Heart left ventricle (tissue), 13 donors: ENCODE data around the gene SPRR2E.

ENCODE experiments used
- POLR2A ChIP-seq, 2 donors: fragments of 450-650 bp; IDR thresholded peaks; one replicate each; pipeline ENCODE4 v1.6.1; 2017; ENCODE audit warnings: antibody characterized with exemption in 2 of 2, mild to moderate bottlenecking in 2 of 2, moderate library complexity in 2 of 2
- TF ChIP-seq, protein P1 (sequence below), 12 donors: fragments of 200-600 bp; sonication (generic) in 4 of 12; IDR thresholded peaks; one replicate each; pipeline versions ENCODE4 v1.5.0 to v1.8.0; 2018 to 2022; ENCODE audit warnings: antibody characterized with exemption in 12 of 12, mild to moderate bottlenecking in 5 of 12
- donor health status: ischemic (EF 13 %, LVEDD 7.1; RV severe dilation, severe dysfunction).
- donor health status: DM: no; HTN: yes; CAD: no.
- donor health status: DM: no; HTN: no; CAD: no.
- donor health status: ischemic (EF 25% LVEDD 6.9; RV normal size, moderate dysfunction).
- donor health status: ischemic (EF 25% LVEDD 5.7; RV mildly dilated, moderate dysfunction).
- donor health status: ischemic (EF 35%, LVEDD 5.7; RV mildly dilated, moderate dysfunction).
- donor health status: nonischemic (EF 11% LVEDD 7.7; RV severe dilation, severe dysfunction).
- donor health status: DM: yes; HTN: yes; CAD: no.
- donor health status: PGD.
- donor health status: ischemic (EF 29% LVEDD 5.4; RV normal size, mild dysfunction).
- donor health status: nonischemic (EF 23%, LVEDD 6.1; RV moderate dilation, normal function).

DNA sequence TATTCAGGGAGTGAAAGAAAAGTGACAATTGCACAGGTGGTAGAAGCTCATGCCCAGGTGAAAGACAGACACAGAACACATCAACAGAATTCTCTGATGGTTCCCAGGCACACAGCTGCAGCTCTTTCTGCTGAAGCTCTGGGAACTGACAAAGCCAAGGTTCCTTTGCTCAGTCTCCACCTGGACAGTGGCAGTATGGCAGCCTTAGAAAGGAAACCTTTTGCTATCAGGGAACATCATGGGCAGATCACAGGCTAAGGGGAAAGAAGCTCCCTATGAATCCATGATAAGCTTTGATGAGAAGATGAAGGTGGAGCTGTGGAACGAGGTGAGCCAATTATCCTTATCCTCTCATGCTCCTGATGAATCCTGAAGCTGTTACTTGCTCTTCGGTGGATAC, 24.1 kb downstream of the SPRR2E start:
- TF ChIP-seq, protein P1, sequence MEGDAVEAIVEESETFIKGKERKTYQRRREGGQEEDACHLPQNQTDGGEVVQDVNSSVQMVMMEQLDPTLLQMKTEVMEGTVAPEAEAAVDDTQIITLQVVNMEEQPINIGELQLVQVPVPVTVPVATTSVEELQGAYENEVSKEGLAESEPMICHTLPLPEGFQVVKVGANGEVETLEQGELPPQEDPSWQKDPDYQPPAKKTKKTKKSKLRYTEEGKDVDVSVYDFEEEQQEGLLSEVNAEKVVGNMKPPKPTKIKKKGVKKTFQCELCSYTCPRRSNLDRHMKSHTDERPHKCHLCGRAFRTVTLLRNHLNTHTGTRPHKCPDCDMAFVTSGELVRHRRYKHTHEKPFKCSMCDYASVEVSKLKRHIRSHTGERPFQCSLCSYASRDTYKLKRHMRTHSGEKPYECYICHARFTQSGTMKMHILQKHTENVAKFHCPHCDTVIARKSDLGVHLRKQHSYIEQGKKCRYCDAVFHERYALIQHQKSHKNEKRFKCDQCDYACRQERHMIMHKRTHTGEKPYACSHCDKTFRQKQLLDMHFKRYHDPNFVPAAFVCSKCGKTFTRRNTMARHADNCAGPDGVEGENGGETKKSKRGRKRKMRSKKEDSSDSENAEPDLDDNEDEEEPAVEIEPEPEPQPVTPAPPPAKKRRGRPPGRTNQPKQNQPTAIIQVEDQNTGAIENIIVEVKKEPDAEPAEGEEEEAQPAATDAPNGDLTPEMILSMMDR (IDR thresholded peaks at IDR 0.05), result no peak
- no peak for TF ChIP-seq POLR2A (IDR thresholded peaks at IDR 0.05)
